Measurements from ENCODE around the gene PARP1.
"Not testable (repeated sequence)": the region's sequence is repeated elsewhere in the genome, so short reads cannot be mapped to it uniquely, and the experiment has no call there.

- not testable (repeated sequence) for TF ChIP-seq CTCF (conservative IDR thresholded peaks at IDR 0.05; ENCODE audit: low read length); EZH2phosphoT487 (IDR thresholded peaks at IDR 0.05; ENCODE audit: borderline replicate concordance, low read depth, low read length)
Observed at GRCh38 chr1:226431898-226432297, 24.0 kb upstream of the PARP1 start.
